Hepatocyte (in vitro differentiated cells): ENCODE data around the gene HNRNPF.

ENCODE experiments used
- CTCF ChIP-seq: fragments of 200-600 bp; sonication (generic); IDR thresholded peaks from 2 replicates; pipeline ENCODE4 v1.5.1; 2016; ENCODE audit warnings: antibody characterized with exemption, mild to moderate bottlenecking; ENCODE audit not compliant: poor library complexity
- EZH2 ChIP-seq: fragments of 200-600 bp; sonication (generic); IDR thresholded peaks from 2 replicates; pipeline ENCODE4 v1.6.1; 2016; ENCODE audit warnings: antibody characterized with exemption, mild to moderate bottlenecking, borderline replicate concordance
- EZH2phosphoT487 ChIP-seq: fragments of 200-600 bp; sonication (generic); IDR thresholded peaks from one replicate; pipeline ENCODE4 v1.6.1; 2018; ENCODE audit warnings: antibody characterized with exemption, mild to moderate bottlenecking, low read depth, moderate library complexity; ENCODE audit not compliant: unreplicated experiment, severe bottlenecking

GRCh38 chr10:43452356-43452914, 43.4 kb upstream of the HNRNPF start:
- TF ChIP-seq CTCF (no peak), EZH2 (no peak), EZH2phosphoT487 (no peak)
